HepG2 (cell line): ENCODE measurements around the gene KCNH6. TPM values are rescaled to one million over a fixed set of nuclear protein-coding genes. Genes with fewer than 3 reads are reported as not detected.
A peak's percentile ranks its signal among the peaks of the same experiment; 100 is the strongest.

Experiments used
- BCLAF1 ChIP-seq: fragments of 450-650 bp; IDR thresholded peaks from 2 replicates; pipeline ENCODE4 v1.6.1; 2017; ENCODE audit warnings: mild to moderate bottlenecking
- FOSL2 ChIP-seq: sonication (generic); formaldehyde crosslinking; IDR thresholded peaks from 2 replicates; pipeline ENCODE4 v1.4.0; 2020; ENCODE audit warnings: missing genetic modification reagents
- FUBP1 ChIP-seq: sonication (generic); formaldehyde crosslinking; IDR thresholded peaks from 2 replicates; pipeline ENCODE4 v1.5.1; 2020; ENCODE audit warnings: missing genetic modification reagents, mild to moderate bottlenecking, borderline replicate concordance
- GTF2F1 ChIP-seq: fragments of 150-350 bp; IDR thresholded peaks from 2 replicates; pipeline ENCODE4 v1.6.1; 2014; ENCODE audit warnings: low read length
- KAT8 ChIP-seq: IDR thresholded peaks from 2 replicates; pipeline ENCODE4 v1.6.1; 2016; ENCODE audit warnings: missing genetic modification reagents, missing compliant biosample characterization
- KDM4B ChIP-seq: sonication (generic); formaldehyde crosslinking; IDR thresholded peaks from 2 replicates; pipeline ENCODE4 v1.4.0; 2020; ENCODE audit warnings: missing genetic modification reagents
- KLF9 ChIP-seq: IDR thresholded peaks from 2 replicates; pipeline ENCODE4 v1.6.1; 2016; ENCODE audit warnings: low read depth
- KMT2A ChIP-seq: sonication (generic); formaldehyde crosslinking; IDR thresholded peaks from 2 replicates; pipeline ENCODE4 v1.4.0; 2020; ENCODE audit warnings: missing genetic modification reagents
- PHF20 ChIP-seq: sonication (generic); formaldehyde crosslinking; IDR thresholded peaks from 2 replicates; pipeline ENCODE4 v1.5.0; 2020; ENCODE audit warnings: mild to moderate bottlenecking, missing genetic modification reagents
- RORA ChIP-seq: sonication (generic); formaldehyde crosslinking; IDR thresholded peaks from 2 replicates; pipeline ENCODE4 v1.5.0; 2020; ENCODE audit warnings: mild to moderate bottlenecking, missing genetic modification reagents, moderate library complexity
- SMARCE1 ChIP-seq: fragments of 450-650 bp; IDR thresholded peaks from 2 replicates; pipeline ENCODE4 v1.6.1; 2017; ENCODE audit warnings: borderline replicate concordance
- TCF7L2 ChIP-seq: IDR thresholded peaks from 2 replicates; pipeline ENCODE4 v1.6.1; 2011; ENCODE audit warnings: mild to moderate bottlenecking, low read depth, low read length, moderate library complexity
- THYN1 ChIP-seq: sonication (generic); formaldehyde crosslinking; IDR thresholded peaks from 2 replicates; pipeline ENCODE4 v1.8.1; 2023; ENCODE audit warnings: low read depth, mild to moderate bottlenecking, moderate library complexity, missing genetic modification reagents, borderline replicate concordance
- TOE1 ChIP-seq: sonication (generic); formaldehyde crosslinking; IDR thresholded peaks from 2 replicates; pipeline ENCODE4 v1.4.0; 2020; ENCODE audit warnings: mild to moderate bottlenecking, missing genetic modification reagents
- ZNF235 ChIP-seq: sonication (generic); formaldehyde crosslinking; IDR thresholded peaks from 2 replicates; pipeline ENCODE4 v1.8.1; 2023; ENCODE audit warnings: mild to moderate bottlenecking, missing genetic modification reagents, borderline replicate concordance
- ZNF329 ChIP-seq: sonication (generic); formaldehyde crosslinking; IDR thresholded peaks from 2 replicates; pipeline ENCODE4 v1.9.0; 2021; ENCODE audit warnings: low read depth, mild to moderate bottlenecking, missing genetic modification reagents
- ZNF33A ChIP-seq: sonication (generic); formaldehyde crosslinking; IDR thresholded peaks from 2 replicates; pipeline ENCODE4 v1.5.1; 2020; ENCODE audit warnings: missing genetic modification reagents, mild to moderate bottlenecking, moderate library complexity, borderline replicate concordance
- ZNF619 ChIP-seq: sonication (generic); formaldehyde crosslinking; IDR thresholded peaks from 2 replicates; pipeline ENCODE4 v1.4.0; 2020; ENCODE audit warnings: mild to moderate bottlenecking, missing genetic modification reagents
- ZNF678 ChIP-seq: sonication (generic); formaldehyde crosslinking; IDR thresholded peaks from 2 replicates; pipeline ENCODE4 v1.4.0; 2020; ENCODE audit warnings: mild to moderate bottlenecking, missing genetic modification reagents
- ZNF704 ChIP-seq: sonication (generic); formaldehyde crosslinking; IDR thresholded peaks from 2 replicates; pipeline ENCODE4 v1.8.1; 2023; ENCODE audit warnings: mild to moderate bottlenecking, inconsistent platforms, moderate library complexity, missing genetic modification reagents, borderline replicate concordance
- ZSCAN21 ChIP-seq: sonication (generic); formaldehyde crosslinking; IDR thresholded peaks from 2 replicates; pipeline ENCODE4 v1.8.0; 2022; ENCODE audit warnings: mild to moderate bottlenecking, missing genetic modification reagents, moderate library complexity, borderline replicate concordance
- polyA plus RNA-seq, 8 experiments: library from polyadenylated mRNA; depleted of rRNA in 3 of 8; stranded (reverse) in 7 of 8; unstranded in 1 of 8; fragments of >200 nt; fragmentation: Illumina TruSeq in 4 of 8; extraction: Trizol in 4 of 8; gene quantifications; 2 replicates each; pipeline versions ENCODE4 v1.2.1 to v1.2.3, GENCODE V29; 2011 to 2016; ENCODE audit warnings: low read depth in 4 of 8, missing spikeins in 1 of 8, mixed read lengths in 1 of 8; ENCODE audit not compliant: insufficient read depth in 1 of 8
- total RNA-seq, 5 experiments: library from RNA; depleted of rRNA; stranded (reverse); fragments of >200 nt; fragmentation: Illumina TruSeq; extraction: Trizol; gene quantifications; 2 replicates each; pipeline ENCODE4 v1.2.3, GENCODE V29; 2016; ENCODE audit warnings: low read depth in 1 of 5

Gene KCNH6
- total and polyA plus RNA-seq, 2 of the 13 experiments (the other 11 are each of a cell fraction or from before 2014, with no cell fraction given): 0.05 to 0.18 TPM

GRCh38 chr17:63531022-63531965, 8.1 kb downstream of the KCNH6 start (continued):
- TF ChIP-seq ZNF704 (CRISPR knock-in tag) (0 out of 2 replicates have a peak, but pooled peaks have one; percentile 44), ZNF678 (CRISPR knock-in tag) (peak; percentile 80; the same call in 1 of the 2 replicates), ZNF619 (CRISPR knock-in tag) (peak; percentile 62; the same call in 1 of the 2 replicates), ZNF329 (CRISPR knock-in tag) (no peak), ZSCAN21 (CRISPR knock-in tag) (peak; percentile 85; the same call in 1 of the 2 replicates), PHF20 (peak; percentile 49; the same call in 1 of the 2 replicates), KMT2A (CRISPR knock-in tag) (no peak; the same call in 1 of the 2 replicates), ZNF33A (CRISPR knock-in tag) (peak; percentile 77; the same call in 1 of the 2 replicates), KAT8 (CRISPR knock-in tag) (peak; percentile 84), TCF7L2 (peak; percentile 55; the same call in 1 of the 2 replicates), FUBP1 (CRISPR knock-in tag) (0 out of 2 replicates have a peak, but pooled peaks have one; percentile 25), KLF9 (no peak), SMARCE1 (no peak), FOSL2 (CRISPR knock-in tag) (peak; percentile 76), ZNF235 (CRISPR knock-in tag) (no peak), THYN1 (no peak), KDM4B (CRISPR knock-in tag) (peak; percentile 73), TOE1 (CRISPR knock-in tag) (0 out of 2 replicates have a peak, but pooled peaks have one; percentile 60), RORA (CRISPR knock-in tag) (no peak), BCLAF1 (no peak), GTF2F1 (no peak)
